Panc1 (cell line): ENCODE results near the gene CLEC16A.

Experiments used
- CTCF ChIP-seq: fragments of 450-650 bp; IDR thresholded peaks from 2 replicates; pipeline ENCODE4 v1.5.1; 2017; ENCODE audit warnings: mild to moderate bottlenecking
- POLR2AphosphoS5 ChIP-seq: IDR thresholded peaks from 2 replicates; pipeline ENCODE4 v1.6.1; 2012; ENCODE audit warnings: mild to moderate bottlenecking, low read depth, low read length, moderate library complexity
- REST ChIP-seq, 2 experiments: IDR thresholded peaks; 2 replicates each; pipeline ENCODE4 v1.6.1; 2011 to 2012; ENCODE audit warnings: low read depth in 2 of 2, control low read depth in 1 of 2, low read length in 1 of 2, mild to moderate bottlenecking in 1 of 2, moderate library complexity in 1 of 2; ENCODE audit not compliant: insufficient read depth in 1 of 2
- SIN3A ChIP-seq: IDR thresholded peaks from 2 replicates; pipeline ENCODE4 v1.6.1; 2012; ENCODE audit warnings: low read depth, mild to moderate bottlenecking, low read length, moderate library complexity, borderline replicate concordance; ENCODE audit not compliant: insufficient read depth

GRCh38 chr16:11056090-11056992, 112.0 kb downstream of the CLEC16A start:
- TF ChIP-seq CTCF = no peak
- TF ChIP-seq POLR2AphosphoS5 = no peak
- TF ChIP-seq REST (IDR thresholded peaks at IDR 0.05; ENCODE audit: insufficient read depth in 1 of 2, low read depth in 2 of 2, low read length in 1 of 2) = no peak
- TF ChIP-seq SIN3A = no peak
